PFSK-1 (cell line): ENCODE data around the gene CNIH2.

Experiments used
- FOXP2 ChIP-seq: optimal IDR thresholded peaks from 2 replicates; pipeline ENCODE3; 2011; ENCODE audit warnings: borderline replicate concordance, control low read depth, inconsistent platforms; ENCODE audit not compliant: insufficient read depth; ENCODE audit errors: extremely low read length, extremely low read depth
- POLR2AphosphoS5 ChIP-seq: IDR thresholded peaks from 2 replicates; pipeline ENCODE4 v1.6.1; 2012; ENCODE audit warnings: low read depth, mild to moderate bottlenecking, control low read depth, low read length, moderate library complexity
- REST ChIP-seq, 2 experiments: IDR thresholded peaks; 2 replicates each; pipeline versions ENCODE4 v1.6.1 to v1.8.0; 2011 to 2012; ENCODE audit warnings: low read depth in 2 of 2, low read length in 2 of 2, control low read depth in 1 of 2, inconsistent platforms in 1 of 2, mild to moderate bottlenecking in 1 of 2, moderate library complexity in 1 of 2; ENCODE audit not compliant: insufficient read depth in 1 of 2
- SIN3A ChIP-seq: IDR thresholded peaks from 2 replicates; pipeline ENCODE4 v1.6.1; 2012; ENCODE audit warnings: mild to moderate bottlenecking, low read length, moderate library complexity, borderline replicate concordance; ENCODE audit not compliant: insufficient read depth
- TAF1 ChIP-seq: IDR thresholded peaks from 2 replicates; pipeline ENCODE4 v1.6.1; 2012; ENCODE audit warnings: low read length, control low read depth, borderline replicate concordance; ENCODE audit not compliant: insufficient read depth

- TF ChIP-seq TAF1 (no peak), POLR2AphosphoS5 (no peak), SIN3A (no peak), REST (IDR thresholded peaks at IDR 0.05; ENCODE audit: insufficient read depth in 1 of 2, low read depth in 2 of 2, low read length in 2 of 2) (no peak), FOXP2 (no peak)
These were observed 45.7 kb downstream of the CNIH2 start for GRCh38 chr11:66323684-66324083.
